HG03439 (cell line): ENCODE measurements around the gene ASGR1.

ENCODE experiments used
- ATAC-seq: cut with Tn5 transposase; IDR thresholded peaks from one replicate; pipeline ENCODE4 v1.9.1; 2021; ENCODE audit warnings: mild to moderate bottlenecking, moderate library complexity; ENCODE audit not compliant: unreplicated experiment

The ASGR1 gene

DNA sequence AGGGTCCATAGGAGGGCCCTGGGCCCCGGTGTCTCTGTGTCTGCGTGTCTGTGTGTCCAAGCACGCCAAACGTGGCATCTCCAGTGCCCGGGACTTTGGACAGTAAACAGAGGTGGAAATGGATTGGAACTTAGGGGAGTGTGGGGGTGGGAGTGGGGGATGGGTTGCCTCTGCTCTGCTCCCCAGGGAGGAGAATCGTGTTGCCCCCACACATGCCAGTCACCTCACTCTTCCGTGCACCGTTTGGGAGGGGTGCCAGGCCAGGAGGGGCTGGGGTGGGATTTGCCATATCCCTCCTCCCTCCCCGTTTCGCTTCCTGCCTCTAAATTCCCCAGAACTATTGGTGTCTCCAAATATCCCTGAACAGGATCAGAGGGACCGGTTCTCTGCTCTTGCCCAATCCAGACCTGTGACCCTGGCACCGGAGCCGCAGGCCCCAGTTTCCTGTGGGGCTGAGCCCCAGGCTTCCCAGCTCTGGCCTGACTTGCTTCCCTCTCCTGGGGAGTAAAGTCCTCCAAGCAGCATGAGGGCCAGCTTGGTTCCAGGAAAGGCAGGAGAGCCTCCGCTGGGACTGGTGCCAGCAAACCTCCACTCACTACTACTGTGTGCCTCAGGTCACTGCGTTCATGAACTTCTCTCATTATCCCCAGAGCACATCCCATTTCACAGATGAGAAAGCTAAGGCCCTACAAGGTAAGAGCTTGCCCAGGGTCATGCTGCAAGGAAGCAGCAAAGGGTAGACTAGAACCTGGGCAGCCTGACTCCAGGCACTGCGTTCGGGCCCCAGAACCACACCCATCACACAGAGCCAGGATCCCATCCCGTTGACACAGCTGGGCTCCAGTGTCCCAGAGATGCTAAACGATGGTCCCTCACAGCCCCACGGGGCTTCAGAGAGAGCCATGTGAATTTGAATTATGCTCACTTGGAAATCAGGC is at the start of gene ASGR1:
Gene ASGR1, minus strand, starts transcription at position 54 of the 938 bp plus-strand sequence. CDS start 807 bp downstream, outside the sequence.
- no peak for ATAC-seq

- no peak for ATAC-seq
Observed at GRCh38 chr17:7228920-7229319, 49.8 kb upstream of the ASGR1 start.

DNA sequence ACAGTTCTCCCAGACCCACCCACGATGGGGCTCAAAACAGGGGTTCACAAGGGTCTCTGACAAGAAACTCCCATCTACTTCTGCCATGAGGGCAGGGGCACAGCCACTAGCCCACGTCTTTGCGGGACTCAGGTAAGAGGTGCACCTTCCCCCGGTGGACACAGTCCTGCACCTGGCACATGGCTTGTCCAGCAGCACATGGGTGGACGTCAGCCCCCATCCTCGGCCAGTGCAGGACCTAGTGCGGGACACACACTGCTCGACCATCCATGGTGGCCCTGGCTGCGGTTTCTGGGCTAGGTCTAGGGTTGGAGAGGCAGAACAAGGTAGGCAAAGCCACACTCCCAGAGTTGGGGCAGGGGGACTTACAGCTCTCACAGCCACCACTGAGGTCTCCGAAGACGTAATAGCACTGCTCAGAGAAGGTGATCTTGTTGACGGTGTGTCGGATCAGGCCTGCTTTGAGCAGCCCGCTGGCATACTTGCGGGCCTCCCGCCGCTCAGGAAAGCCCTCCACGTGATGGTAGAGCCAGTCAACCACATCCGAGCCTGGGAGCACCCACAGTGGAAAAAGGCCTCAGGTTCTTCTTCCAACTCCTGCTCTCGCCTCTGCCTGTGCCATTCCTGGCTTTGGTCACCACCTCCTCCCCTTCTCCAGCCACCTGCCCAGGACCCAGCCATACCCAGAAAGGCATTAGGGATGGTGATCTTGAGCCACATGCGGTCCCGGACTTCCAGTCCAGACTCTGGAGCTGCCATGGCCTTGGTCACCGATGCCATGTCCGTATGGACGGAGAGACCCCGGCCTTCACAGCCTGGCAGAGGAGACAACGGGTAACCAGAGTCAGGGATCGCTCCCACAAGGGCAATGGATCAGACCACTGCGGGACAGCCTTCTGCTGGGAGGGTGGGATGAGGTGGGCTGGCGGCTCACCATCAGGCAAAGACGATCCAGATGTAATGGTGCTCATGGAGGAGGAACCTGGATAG is 47.8 kb upstream of the ASGR1 start:
- ATAC-seq: no peak

GRCh38 chr17:7225711-7226331 is 46.7 kb upstream of the ASGR1 start:
- ATAC-seq: no peak

DNA sequence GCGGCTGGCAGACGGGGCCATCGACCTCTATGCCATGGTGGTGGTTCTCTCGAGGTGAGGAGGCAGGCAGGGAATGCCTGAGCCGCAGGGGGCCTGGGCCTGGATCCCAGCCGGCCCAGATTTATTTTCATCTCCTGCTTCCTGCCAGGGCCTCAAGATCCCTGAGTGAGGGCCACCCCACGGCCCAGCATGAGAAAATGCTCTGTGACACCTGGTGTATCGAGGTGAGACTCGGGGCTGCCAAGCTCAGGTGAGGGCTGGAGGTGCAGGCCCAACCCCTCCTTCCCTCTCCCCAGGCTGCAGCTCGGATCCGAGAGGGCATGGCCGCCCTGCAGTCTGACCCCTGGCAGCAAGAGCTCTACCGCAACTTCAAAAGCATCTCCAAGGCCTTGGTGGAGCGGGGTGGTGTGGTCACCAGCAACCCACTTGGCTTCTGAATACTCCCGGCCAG is 45.5 kb upstream of the ASGR1 start:
- no peak for ATAC-seq

DNA sequence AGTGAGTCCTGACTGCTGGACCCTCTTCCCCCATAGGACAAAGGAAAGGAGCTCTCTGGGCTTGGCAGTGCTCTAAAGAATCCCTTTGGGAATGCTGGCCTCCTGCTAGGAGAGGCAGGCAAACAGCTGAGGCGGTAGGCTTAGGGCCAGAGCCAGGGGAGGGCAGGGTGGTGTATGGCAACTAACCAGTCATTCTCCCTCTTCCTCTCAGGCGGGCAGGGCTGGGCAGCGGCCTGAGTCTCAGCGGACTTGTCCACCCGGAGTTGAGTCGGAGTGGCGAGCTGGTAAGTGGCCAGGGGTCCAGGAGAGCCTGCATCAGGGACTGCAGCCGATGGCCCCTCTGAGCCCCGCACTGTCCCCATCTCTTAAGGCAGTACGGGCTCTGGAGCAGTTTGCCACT is 44.9 kb upstream of the ASGR1 start:
- no peak for ATAC-seq

DNA sequence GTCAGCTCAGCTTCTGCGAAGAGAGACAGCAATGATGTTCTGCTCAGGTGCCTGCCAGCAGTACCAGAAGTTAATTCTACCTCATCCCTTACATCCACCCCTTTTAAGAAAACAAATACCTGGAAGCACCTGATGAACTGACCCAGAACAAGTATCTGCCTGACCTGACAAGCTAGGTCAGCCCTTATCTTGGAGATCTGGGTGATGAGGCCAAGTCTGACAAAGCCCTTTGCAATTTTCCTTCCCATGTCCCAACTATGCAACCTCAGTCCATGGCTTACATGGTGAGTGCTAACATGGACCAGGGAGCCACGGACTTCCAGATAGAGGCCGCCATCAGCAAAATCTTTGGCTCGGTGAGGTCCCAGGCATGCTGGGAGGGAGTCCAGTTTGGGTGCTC is 44.2 kb upstream of the ASGR1 start:
- ATAC-seq: no peak

DNA sequence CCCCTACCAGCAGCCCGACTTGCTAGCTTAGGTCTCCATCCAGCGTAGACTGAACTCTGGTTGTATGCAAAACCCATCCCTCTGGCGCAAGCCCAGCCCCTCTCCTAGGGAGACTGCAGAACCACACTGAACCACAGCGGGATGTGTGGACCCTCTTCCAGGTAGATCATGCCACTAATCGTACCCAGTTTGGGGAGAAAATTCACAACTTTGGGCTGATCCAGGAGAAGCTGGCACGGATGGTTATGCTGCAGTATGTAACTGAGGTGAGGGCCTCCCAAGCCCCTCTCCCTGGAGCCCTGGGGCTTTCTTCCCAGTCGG is 43.8 kb upstream of the ASGR1 start:
- no peak for ATAC-seq

GRCh38 chr17:7222093-7222971 is 43.2 kb upstream of the ASGR1 start:
- no peak for ATAC-seq

- ATAC-seq: no peak
Observed at GRCh38 chr17:7221278-7222092, 42.3 kb upstream of the ASGR1 start.

- ATAC-seq: no peak
Observed at GRCh38 chr17:7220593-7221277, 41.6 kb upstream of the ASGR1 start.

DNA sequence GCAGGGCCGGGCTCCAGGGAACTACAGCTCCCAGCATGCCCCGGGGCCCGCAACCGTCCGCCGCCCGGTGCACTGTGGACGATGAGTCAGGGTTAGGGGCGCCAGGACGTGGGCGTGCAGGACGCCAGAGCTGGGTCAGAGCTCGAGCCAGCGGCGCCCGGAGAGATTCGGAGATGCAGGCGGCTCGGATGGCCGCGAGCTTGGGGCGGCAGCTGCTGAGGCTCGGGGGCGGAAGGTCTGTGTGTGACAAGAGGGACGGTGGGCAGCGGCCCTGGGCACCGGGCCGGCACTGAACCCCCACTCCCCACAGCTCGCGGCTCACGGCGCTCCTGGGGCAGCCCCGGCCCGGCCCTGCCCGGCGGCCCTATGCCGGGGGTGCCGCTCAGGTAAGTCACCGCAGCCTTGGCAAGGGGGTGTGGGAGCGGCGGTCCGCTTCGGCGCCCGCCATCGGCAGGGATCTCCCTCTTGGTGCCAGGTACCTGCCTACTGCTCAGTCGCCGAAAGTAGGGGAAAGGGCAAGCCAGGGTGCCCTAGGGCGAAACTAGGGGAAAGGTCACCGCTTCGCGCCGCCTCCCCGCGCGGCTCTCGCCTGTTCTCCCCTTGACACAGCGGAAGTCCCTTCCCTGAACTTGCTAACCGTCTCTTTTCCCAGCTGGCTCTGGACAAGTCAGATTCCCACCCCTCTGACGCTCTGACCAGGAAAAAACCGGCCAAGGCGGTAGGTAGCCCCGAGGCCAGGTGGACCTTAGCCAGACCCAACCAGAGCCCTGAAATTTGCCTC is 40.8 kb upstream of the ASGR1 start, which contains the start of the genes ACADVL and DLG4:
Gene ACADVL, plus strand, starts transcription at position 127 of the 781 bp plus-strand sequence. Its CDS starts 47 bp downstream, at position 174.
Gene DLG4, minus strand, starts transcription at position 25 of the 781 bp plus-strand sequence.
- peak; percentile 58 for ATAC-seq

- ATAC-seq: no peak
Observed at GRCh38 chr17:7219229-7219811, 40.1 kb upstream of the ASGR1 start.

GRCh38 chr17:7218758-7219157 is 39.6 kb upstream of the ASGR1 start:
- ATAC-seq: no peak

GRCh38 chr17:7218166-7218565 is 39.0 kb upstream of the ASGR1 start:
- no peak for ATAC-seq

DNA sequence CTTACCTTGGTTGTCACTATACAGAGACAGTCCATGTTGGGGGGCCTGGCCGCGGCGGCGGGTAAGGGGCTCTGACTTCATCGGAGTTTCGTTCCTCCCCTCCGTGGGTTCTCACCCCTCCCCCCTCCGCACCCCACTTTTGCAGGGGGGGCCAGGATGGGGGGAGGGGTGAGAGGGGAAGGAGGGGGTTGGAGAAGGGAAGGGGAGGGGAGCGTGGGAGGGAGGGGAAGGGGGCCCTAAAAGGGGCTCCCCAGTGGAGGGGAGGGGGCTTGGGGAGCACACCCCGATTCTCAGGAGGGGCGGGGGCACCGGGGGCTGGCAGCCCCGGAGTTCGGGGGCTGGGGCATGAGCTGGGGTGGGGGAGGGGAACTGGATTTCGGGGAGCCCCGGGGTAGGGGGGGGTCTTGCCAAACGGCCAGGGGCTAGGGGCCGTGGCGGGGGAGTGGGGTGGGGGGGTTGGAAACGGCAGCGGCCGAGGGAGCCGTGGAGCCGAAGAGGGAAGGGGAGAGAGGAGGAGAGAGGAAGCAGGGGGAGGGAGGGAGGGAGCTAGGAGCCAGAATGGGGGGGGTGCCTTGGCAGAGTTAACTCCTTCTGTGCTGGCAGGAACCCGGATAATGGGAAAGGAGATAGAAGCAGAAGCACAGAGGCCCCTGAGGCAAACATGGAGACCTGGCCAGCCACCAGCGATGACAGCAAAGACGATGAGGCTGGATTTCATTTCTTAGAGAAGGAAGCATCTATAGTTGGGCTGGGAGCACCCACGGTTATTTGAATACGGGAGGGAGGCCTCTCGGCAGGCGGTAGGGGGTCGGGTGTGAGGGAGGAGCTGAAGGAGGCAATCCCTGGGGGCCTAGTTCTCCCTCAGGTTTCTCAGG is 38.2 kb upstream of the ASGR1 start:
- ATAC-seq: no peak
